GM12878 (cell line): ENCODE data around the gene NAALADL2. TPM values are rescaled to one million over a fixed set of nuclear protein-coding genes. Genes with fewer than 3 reads are reported as not detected.

Source experiments
- ATAC-seq: fragments of 200-7000 bp; cut with Tn5 transposase; 3 replicates; pipeline ENCODE4 v1.9.1; 2020; ENCODE audit warnings: mild to moderate bottlenecking, moderate library complexity
- BruUV-seq: library from RNA; stranded (reverse); fragments of 400-500 nt; replicated peaks from 2 replicates; lab custom pipeline; 2021; lab: Mats Ljungman, UMichigan
- CTCF ChIA-PET: fragments of 300-600 bp; sonication (Branson Sonifier 250); formaldehyde crosslinking; extraction: SDS; loops from one replicate; lab custom pipeline; 2021; ENCODE audit warnings: inconsistent platforms; lab: Yijun Ruan, JAX
- POLR2A ChIA-PET: fragments of 350-600 bp; formaldehyde crosslinking; extraction: SDS; loops from one replicate; lab custom pipeline; 2021; ENCODE audit warnings: inconsistent platforms; lab: Charles Lee
- RAD21 ChIA-PET: fragments of 300-600 bp; sonication (Branson Sonifier 250); formaldehyde crosslinking; loops from one replicate; lab custom pipeline; 2023; ENCODE audit warnings: antibody characterized with exemption; ENCODE audit not compliant: unreplicated experiment; lab: Charles Lee
- SMC1A ChIA-PET: fragments of 300-600 bp; sonication (Branson Sonifier 250); formaldehyde crosslinking; loops from one replicate; lab custom pipeline; 2023; ENCODE audit not compliant: unreplicated experiment, uncharacterized antibody; lab: Charles Lee
- DNase-seq: peaks from one replicate; pipeline ENCODE4 v3.0.0-alpha.2; 2011; ENCODE audit warnings: low read depth, low spot score
- FAIRE-seq: peaks from 3 replicates; lab custom pipeline; 2011; peaks lifted over from hg19 to GRCh38; lab: Jason Lieb, UNC
- H2AFZ ChIP-seq: 2 replicates; pipeline ENCODE4 v1.6.0; 2011; ENCODE audit warnings: low read depth, low read length, control low read depth; ENCODE audit not compliant: control insufficient read depth
- H3K27ac ChIP-seq: 2 replicates; pipeline ENCODE4 v1.5.1; 2011; ENCODE audit warnings: control low read depth; ENCODE audit not compliant: control insufficient read depth, insufficient read depth
- H3K27me3 ChIP-seq, 2 experiments: replicated peaks in 1 of 2; 2 replicates each; pipeline versions ENCODE4 v1.6.0 to v1.6.1; 2011; ENCODE audit warnings: low read length in 1 of 2; ENCODE audit not compliant: control insufficient read depth in 2 of 2, insufficient read depth in 2 of 2
- H3K36me3 ChIP-seq, 2 experiments: 2 replicates each; pipeline ENCODE4 v1.5.1; 2011; ENCODE audit warnings: low read length in 1 of 2; ENCODE audit not compliant: control insufficient read depth in 2 of 2, insufficient read depth in 2 of 2
- H3K4me1 ChIP-seq: 2 replicates; pipeline ENCODE4 v1.6.1; 2011; ENCODE audit warnings: mild to moderate bottlenecking, low read length, moderate library complexity, mixed read lengths; ENCODE audit not compliant: control insufficient read depth, insufficient read depth
- H3K4me2 ChIP-seq: 2 replicates; pipeline ENCODE4 v1.6.0; 2011; ENCODE audit warnings: control low read depth; ENCODE audit not compliant: control insufficient read depth, insufficient read depth
- H3K4me3 ChIP-seq: fragments of 200-600 bp; sonication (generic); 2 replicates; pipeline ENCODE4 v1.5.1; 2016
- H3K79me2 ChIP-seq: 2 replicates; pipeline ENCODE4 v1.6.0; 2011; ENCODE audit warnings: low read length; ENCODE audit not compliant: control insufficient read depth, insufficient read depth
- H3K9ac ChIP-seq: 2 replicates; pipeline ENCODE4 v1.8.0; 2011; ENCODE audit warnings: low read length, control low read depth, mixed read lengths; ENCODE audit not compliant: control insufficient read depth, insufficient read depth
- H3K9me3 ChIP-seq: replicated peaks from 3 replicates; pipeline ENCODE4 v1.5.1; 2011; ENCODE audit warnings: mild to moderate bottlenecking, low read length; ENCODE audit not compliant: control insufficient read depth, insufficient read depth
- H4K20me1 ChIP-seq: 2 replicates; pipeline ENCODE4 v1.6.0; 2011; ENCODE audit not compliant: control insufficient read depth, insufficient read depth
- CREB1 ChIP-seq: IDR thresholded peaks from 2 replicates; pipeline ENCODE4 v1.6.1; 2012; ENCODE audit warnings: low read depth, mild to moderate bottlenecking, inconsistent platforms
- E2F8 ChIP-seq: fragments of 450-650 bp; IDR thresholded peaks from 2 replicates; pipeline ENCODE4 v1.6.1; 2018; ENCODE audit warnings: mild to moderate bottlenecking, low read depth, moderate library complexity; ENCODE audit not compliant: partially characterized antibody
- EP300 ChIP-seq, 2 experiments: fragments of 150-350 bp in 1 of 2; IDR thresholded peaks; 2 replicates each; pipeline ENCODE4 v1.6.1; 2011 to 2012; ENCODE audit warnings: low read depth in 2 of 2, low read length in 2 of 2, borderline replicate concordance in 1 of 2, improper control_type of control experiment in 1 of 2, inconsistent platforms in 1 of 2; ENCODE audit not compliant: control insufficient read depth in 1 of 2
- IKZF2 ChIP-seq, 2 experiments: fragments of 450-650 bp; IDR thresholded peaks; 2 replicates each; pipeline ENCODE4 v1.6.1; 2017; ENCODE audit warnings: mild to moderate bottlenecking in 2 of 2, moderate library complexity in 2 of 2
- MXI1 ChIP-seq: fragments of 150-350 bp; IDR thresholded peaks from 2 replicates; pipeline ENCODE4 v1.6.1; 2011; ENCODE audit warnings: low read depth, mild to moderate bottlenecking, inconsistent platforms, low read length, improper control_type of control experiment
- PAX8 ChIP-seq: fragments of 450-650 bp; IDR thresholded peaks from 2 replicates; pipeline ENCODE4 v1.6.1; 2017; ENCODE audit warnings: mild to moderate bottlenecking, moderate library complexity
- RCOR1 ChIP-seq: conservative IDR thresholded peaks from 2 replicates; pipeline ENCODE4 v1.6.1; 2012; ENCODE audit warnings: low read depth, low read length, improper control_type of control experiment
- SMAD1 ChIP-seq: fragments of 450-650 bp; IDR thresholded peaks from 2 replicates; pipeline ENCODE4 v1.6.1; 2018; ENCODE audit warnings: mild to moderate bottlenecking, low read depth; ENCODE audit not compliant: partially characterized antibody
- TARDBP ChIP-seq: IDR thresholded peaks from 2 replicates; pipeline ENCODE4 v1.6.1; 2016; ENCODE audit warnings: borderline replicate concordance
- TCF7 ChIP-seq: IDR thresholded peaks from 2 replicates; pipeline ENCODE4 v1.6.1; 2014; ENCODE audit warnings: antibody characterized with exemption, borderline replicate concordance
- WGBS: methylation state at CpG from one replicate; pipeline ENCODE4 v1.1.6; 2016; ENCODE audit warnings: low lambda C conversion rate; ENCODE audit not compliant: insufficient replicate concordance, insufficient coverage; ENCODE audit errors: missing lambda C conversion rate; 5-methylcytosine and 5-hydroxymethylcytosine counted together
- in situ Hi-C: fragments of 300-500 bp; cut with MboI; formaldehyde crosslinking; loops from 9 replicates; pipeline ENCODE4 v1.14.3; 2018; ENCODE audit warnings: mixed read lengths
- intact Hi-C: fragments of 100-400 bp; cut with micrococcal nuclease; formaldehyde crosslinking; loops from one replicate; pipeline ENCODE4 v1.14.2; 2022; ENCODE audit not compliant: unreplicated experiment
- polyA plus RNA-seq, 11 experiments: library from polyadenylated mRNA; depleted of rRNA in 4 of 11; unstranded in 6 of 11; stranded (reverse) in 5 of 11; fragments of >200 nt; fragmentation: Nextera tagmentation in 4 of 11; fragmentation: Illumina TruSeq in 1 of 11; extraction: Ambion mirVana in 4 of 11; extraction: Trizol in 1 of 11; gene quantifications; 1 replicate in 1 of 11; 2 replicates in 10 of 11; pipeline versions ENCODE4 v1.2.1 to v1.2.3, GENCODE V29; 2011 to 2016; ENCODE audit warnings: inconsistent platforms in 2 of 11, missing spikeins in 2 of 11, low read depth in 1 of 11
- total RNA-seq, 4 experiments: library from RNA; depleted of rRNA in 3 of 4; stranded (reverse); fragments of >200 nt in 3 of 4; fragmentation: Illumina TruSeq in 1 of 4; extraction: Trizol in 1 of 4; gene quantifications; 2 replicates each; pipeline versions ENCODE4 v1.2.1 to v1.2.3, GENCODE V29; 2013 to 2021

Gene NAALADL2
- total and polyA plus RNA-seq, 10 of the 15 experiments (the other 5 are each of a cell fraction or from before 2014, with no cell fraction given) = 0.06 to 10.8 (median 0.46) TPM

GRCh38 chr3:175601521-175601920, 742.4 kb downstream of the NAALADL2 start:
- no peaks in the 10 kb centered on the region for H4K20me1 ChIP-seq
- ChIA-PET CTCF (no interaction called here), RAD21 (no interaction called here), POLR2A (no interaction called here), SMC1A (no interaction called here)
- in situ Hi-C loops (no loop called here), intact Hi-C loops (no loop called here)
- no peaks in the 10 kb centered on the region for H3K9me3 ChIP-seq
- no peak overlapping the region for H3K4me2 ChIP-seq
- 0% methylated on average over 1 of the region's 1 CpG for WGBS
- TF ChIP-seq SMAD1 (no peak), IKZF2 (IDR thresholded peaks at IDR 0.05) (no peak), PAX8 (no peak), CREB1 (no peak), EP300 (IDR thresholded peaks at IDR 0.05; ENCODE audit: borderline replicate concordance in 1 of 2, control insufficient read depth in 1 of 2, low read depth in 2 of 2, low read length in 2 of 2) (no peak), E2F8 (no peak), RCOR1 (no peak), TARDBP (no peak), MXI1 (no peak), TCF7 (no peak)
- no peaks in the 10 kb centered on the region for H3K27me3 ChIP-seq
- H3K27ac ChIP-seq = no peak overlapping the region
- H3K4me1 ChIP-seq = no peaks in the 10 kb centered on the region
- DNase-seq = no peak
- no peak overlapping the region for H2AFZ ChIP-seq
- H3K4me3 ChIP-seq = no peak overlapping the region
- H3K79me2 ChIP-seq = no peaks in the 10 kb centered on the region
- ATAC-seq = no peak
- FAIRE-seq = no peak
- H3K9ac ChIP-seq = no peak overlapping the region
- H3K36me3 ChIP-seq = no peaks in the 10 kb centered on the region
- no TSS peak for BruUV-seq
